ENCODE measurements around the gene VLDLR.

The VLDLR gene

DNA sequence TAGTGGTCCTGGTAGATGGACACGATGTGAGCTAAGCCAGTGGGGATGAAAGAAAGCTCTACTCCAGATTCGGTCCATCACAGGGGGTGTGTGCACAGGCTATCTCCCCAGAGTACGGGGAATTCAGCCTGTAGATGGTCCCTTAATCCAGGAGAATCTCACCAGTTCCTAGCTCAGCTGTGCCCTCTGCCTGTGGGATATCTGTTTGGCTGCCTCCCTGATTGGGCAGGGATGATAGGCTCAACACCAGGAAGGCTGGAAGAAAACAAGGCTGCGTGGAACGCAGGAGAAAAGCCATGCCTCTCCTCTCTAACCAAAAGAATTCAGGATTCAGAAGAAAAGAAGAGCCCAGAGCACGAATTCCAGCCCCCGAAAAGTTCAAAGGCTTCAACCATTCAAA, 40.9 kb downstream of the VLDLR start:
- no peak for DNase-seq (ENCODE audit: low read depth in 3 of 3, low spot score in 1 of 3)

DNA sequence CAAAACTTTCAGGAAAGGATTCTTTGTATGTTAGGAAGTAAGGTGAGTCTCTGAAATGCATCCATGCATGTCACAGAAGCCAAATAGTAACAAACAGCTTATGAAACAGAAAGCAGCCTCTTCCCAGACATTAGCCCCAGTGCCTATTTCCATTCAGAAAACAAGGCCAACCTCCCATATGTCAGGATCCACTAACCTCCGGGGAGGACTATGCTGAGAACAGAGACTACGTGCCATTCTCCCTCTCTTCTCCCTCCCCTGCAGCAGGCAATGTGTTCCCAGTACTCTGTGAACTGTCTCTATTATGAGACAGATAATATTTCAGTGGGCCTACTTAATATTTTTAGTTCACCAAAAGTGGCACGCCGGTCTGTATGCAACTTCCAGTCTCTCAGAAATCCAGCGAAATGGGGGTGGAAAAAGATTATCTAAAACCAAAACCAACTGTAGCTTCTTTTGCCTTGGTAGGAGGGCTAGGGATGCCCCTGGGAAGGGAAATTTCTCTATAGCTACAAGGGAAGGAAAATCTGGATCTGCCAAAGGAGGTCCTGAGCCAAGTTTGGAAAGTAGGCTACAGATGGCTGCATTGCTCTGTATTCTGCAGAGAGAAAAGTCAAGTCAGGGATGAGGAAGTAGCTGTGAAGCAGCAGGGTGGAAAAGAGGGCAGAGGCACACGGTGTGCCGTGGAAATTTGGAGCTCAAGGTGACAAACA, 42.0 kb downstream of the VLDLR start:
- no peak for DNase-seq (ENCODE audit: low read depth in 3 of 3, low spot score in 1 of 3)

DNA sequence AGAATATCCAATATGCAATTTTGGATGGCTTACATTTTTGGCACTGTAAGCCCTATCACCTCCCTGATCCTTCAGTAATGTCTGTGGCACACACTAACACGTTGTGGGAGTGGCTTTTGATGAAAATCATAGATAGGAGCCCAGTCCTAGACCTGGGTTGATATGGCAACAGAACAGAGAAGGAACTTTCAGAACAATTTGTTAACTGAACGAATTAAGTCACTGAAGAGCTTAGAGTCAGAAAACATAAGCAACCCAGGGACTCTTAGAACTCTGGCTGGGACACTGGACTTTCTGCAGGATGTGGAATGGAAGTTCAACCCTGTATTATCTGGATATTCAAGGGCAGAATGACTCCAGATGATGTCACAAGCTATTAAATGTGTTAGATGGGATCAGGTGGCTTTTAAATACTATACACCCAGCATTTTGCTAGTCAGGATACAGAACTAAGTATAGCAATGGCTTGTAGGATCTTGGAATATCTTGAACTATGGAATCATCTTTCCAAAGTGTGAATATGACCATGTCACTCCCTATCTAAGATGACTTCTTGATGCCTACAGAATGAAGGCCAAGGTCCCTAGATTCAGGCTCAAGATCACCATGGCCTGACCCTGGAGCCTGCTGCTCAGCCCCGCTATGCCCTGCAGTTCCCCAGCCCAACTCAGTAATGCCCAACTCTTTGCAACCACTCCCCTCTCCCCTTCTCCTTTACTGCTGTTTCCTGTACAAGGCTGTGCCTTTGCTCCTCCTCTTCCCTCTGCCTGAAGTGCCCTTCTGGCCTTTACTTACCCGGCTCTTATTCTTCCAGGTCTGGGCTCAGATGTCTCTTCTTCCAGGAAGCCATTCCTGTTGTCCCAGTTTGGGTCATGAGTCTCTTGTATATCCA, 42.8 kb downstream of the VLDLR start:
- no peak for DNase-seq (ENCODE audit: low read depth in 3 of 3, low spot score in 1 of 3)

DNA sequence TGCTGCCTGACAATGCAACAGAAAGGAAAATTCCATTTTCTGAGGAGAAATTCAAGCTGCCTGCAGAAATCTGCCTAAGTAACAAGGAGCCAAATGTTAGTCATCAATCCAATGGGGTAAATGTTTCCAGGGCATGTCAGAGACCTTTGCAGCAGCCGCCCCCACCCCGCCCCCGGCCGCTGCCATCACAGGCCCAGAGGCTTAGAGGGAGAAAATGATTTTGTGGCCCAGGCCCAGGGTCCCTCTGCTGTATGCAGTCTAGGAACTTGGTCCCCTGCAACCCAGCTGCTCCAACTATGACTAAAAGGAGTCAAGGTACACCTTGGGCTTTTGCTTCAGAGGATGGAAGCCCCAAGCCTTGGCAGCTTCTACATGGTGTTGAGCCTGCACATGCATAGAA, 45.0 kb downstream of the VLDLR start:
- DNase-seq (ENCODE audit: low read depth in 3 of 3, low spot score in 1 of 3), result no peak

DNA sequence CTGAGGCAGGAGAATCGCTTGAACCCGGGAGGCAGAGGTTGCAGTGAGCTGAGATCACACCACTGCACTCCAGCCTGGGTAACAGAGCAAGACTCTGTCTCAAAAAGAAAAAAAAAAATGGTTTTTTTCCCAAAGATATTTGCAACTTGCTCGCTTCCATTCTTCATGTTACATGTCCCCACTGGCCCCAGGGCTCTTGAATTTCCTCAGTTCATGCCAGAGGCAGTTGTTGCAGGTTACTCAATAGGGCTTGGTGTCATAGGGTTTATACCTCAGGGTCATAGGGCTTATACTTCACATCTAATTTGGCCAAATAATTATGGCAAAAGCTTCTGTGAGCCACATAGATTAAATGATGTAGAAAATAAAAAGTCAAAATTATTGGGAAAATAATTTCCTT, 51.6 kb downstream of the VLDLR start:
- DNase-seq (ENCODE audit: low read depth in 3 of 3, low spot score in 1 of 3), result no peak

DNA sequence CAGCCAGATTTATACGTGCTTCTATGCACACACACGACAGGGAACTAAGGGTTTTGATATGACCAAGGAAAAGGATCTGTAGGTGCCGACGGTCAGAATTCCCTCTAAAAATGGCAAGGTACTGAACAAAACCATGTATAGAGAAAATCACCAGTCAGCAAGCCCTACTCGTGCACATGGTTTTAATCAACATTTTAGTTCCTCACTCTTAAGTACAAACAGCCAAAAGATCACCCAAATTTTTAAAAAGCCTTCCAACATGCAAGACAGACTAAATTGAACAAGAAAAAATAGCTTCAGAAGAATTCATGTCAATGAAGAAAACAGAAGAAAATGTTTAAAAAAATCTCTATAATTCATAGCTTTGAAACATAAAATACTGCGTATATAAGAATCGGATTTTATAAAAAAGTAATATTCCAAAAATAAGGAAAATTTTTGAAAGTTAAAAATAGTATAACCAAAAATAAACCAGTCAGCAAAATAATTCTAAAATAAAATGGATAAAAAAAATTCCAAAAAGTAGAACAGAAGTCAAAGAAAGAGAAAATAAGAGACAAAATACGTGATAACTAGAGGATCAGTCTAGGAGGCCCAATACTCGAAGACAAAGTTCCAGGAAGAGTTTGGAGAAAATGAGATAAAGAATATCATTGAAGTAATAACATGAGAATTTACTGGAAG, 52.7 kb downstream of the VLDLR start:
- no peak for DNase-seq (ENCODE audit: low read depth in 3 of 3, low spot score in 1 of 3)

DNA sequence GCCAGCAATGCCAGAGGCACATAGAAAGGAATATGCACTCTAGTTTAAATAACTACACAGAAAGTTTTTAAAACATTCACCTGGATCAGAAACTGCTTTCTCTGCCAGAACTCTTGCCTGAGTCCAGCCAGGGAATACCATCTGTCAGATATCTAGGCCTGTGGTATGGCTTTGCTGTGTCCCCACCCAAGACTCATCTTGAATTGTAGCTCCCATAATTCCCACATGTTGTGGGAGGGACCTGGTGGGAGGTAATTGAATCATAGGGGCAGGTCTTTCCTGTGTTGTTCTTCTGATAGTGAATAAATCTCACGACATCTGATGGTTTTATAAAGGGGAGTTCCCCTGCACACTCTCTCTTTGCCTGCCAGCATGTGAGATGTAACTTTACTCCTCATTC, 54.2 kb downstream of the VLDLR start:
- no peak for DNase-seq (ENCODE audit: low read depth in 3 of 3, low spot score in 1 of 3)

DNA sequence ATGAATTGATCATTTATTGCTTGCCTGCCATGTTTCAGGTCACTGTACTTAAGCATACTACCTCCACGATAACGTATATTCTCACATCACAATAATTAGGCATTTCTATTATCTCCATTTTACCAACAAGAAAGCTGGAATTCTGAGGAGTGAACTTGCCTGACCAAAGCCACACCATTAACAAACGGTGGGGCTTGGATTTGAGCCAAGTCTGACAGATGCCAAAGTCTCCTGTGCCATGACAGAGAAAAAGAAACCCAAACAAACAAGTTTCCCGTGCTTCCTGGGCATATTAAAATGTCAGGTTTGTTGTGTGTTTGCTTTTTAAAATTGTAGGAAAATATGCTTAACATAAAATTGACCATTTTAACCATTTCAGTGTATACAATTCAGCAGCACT, 54.9 kb downstream of the VLDLR start:
- no peak for DNase-seq (ENCODE audit: low read depth in 3 of 3, low spot score in 1 of 3)

DNA sequence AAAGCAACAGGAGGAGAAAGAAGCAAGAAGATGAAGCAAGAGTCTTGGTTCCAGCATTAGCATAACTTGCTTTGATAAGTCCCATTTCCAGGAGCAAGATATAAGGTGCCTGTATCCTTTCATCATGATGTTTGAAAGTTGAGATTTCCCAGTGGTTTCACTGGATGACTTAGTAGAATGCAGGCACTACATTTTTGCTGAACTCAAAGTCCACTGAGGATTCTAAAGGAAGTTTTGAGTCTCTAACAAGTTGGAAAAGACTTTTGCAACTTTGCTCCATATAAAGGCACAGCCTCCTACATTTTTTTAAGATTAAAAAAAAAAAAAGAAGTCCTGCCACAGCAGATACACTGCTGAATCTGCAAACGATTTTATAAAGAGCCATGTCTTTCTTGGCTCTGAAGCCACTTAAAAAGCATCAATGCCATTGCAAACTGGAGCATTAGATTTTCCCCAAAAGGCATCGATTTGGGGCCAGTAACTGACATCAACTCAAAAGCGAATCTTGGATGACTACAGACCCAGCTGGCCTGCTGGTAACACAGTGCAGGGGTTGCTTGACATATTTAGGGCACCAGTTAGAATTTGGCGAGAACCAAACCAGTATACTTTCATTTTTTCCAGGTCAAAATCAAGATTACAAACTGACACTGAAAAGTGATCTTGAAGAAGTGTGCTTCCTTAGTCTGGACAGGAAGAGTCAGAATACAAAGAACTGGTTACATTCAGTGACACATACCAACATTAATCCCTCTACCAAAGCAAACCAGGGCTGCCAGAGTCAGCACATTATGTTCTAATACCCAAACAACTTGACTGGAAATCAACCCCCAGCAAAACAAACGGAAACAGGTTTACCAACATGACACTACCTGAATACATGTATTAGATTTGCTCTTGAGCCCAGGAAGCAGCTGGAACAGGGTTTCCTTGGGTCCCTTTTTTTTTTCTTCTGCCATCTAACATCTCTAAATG, 56.6 kb downstream of the VLDLR start:
- no peak for DNase-seq (ENCODE audit: low read depth in 3 of 3, low spot score in 1 of 3)

DNA sequence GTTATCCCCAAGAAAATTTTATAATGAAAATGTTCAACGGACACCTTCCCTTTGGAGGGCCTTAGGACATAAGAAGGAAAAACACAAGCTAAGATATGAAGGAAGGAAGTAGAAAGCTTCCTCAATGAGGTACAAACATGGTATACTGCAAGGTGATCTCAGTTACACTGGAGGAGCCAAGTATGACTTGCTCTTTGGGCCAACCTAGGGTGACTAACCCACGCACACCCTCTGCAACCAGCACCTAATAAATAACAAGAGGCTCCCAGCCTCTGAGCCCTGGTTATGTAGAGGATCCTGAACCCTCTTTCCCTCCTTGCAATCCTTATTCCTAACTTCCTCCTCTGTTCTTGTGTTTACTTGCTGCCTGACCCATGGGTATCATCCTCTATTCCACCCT, 57.4 kb downstream of the VLDLR start:
- no peak for DNase-seq (ENCODE audit: low read depth in 3 of 3, low spot score in 1 of 3)

DNA sequence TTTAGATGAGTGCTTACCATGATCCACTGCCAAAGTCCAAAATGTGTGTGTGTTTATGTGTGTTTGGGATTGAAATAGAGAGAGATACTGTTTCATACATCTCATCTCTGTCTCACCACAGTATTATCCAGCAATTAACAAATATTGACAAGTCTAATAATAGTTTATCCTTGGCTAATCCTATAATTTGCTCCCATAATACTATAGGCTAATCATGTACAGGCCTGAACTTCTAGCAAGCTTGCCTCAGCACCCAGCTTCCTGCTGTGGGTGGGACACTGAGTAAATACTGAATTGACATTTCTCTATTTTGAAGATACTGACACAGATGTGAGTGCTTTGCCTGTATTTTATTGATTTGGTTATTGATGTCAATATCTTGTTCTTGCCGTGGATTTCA, 60.4 kb downstream of the VLDLR start:
- DNase-seq (ENCODE audit: low read depth in 3 of 3, low spot score in 1 of 3), result no peak

DNA sequence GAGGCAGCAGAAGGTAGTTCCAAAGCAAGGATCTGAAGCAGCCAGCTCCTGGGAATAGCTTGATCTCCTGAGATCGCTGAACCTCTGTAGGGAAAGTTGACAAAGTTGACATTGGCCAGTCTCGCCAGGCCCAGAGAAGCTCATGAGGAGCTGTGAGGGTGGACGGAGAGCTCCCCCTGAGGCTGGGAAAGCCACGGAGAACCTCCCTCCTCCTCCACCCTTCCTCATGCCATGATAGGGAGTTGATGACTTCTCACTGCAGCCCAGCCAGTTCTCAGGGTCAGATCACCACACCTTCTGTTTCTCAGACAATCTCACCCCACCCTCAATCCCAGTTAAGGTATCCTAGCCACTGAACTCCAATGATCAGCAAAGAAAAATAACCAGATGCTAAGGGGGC, 65.3 kb downstream of the VLDLR start:
- DNase-seq (ENCODE audit: low read depth in 3 of 3, low spot score in 1 of 3), result no peak

DNA sequence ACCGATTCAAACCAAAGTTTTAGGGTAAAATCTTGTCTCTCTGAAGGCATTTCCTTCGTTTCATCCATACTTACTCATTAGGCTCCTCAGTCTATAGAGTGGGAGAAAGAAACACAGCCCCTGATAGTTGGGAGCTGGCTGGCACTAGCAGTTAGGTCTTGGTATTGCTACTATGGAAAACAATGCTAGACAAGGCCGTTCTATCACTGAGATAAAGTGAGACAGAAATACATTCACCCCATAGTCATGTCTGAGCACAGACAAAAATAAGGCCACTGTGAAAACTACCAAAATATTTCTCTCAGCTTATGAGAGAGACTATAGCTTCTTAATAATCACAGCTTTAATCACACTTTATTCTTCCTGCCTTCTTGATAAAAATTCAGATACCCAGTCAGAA, 67.0 kb downstream of the VLDLR start:
- DNase-seq (ENCODE audit: low read depth in 3 of 3, low spot score in 1 of 3), result no peak

DNA sequence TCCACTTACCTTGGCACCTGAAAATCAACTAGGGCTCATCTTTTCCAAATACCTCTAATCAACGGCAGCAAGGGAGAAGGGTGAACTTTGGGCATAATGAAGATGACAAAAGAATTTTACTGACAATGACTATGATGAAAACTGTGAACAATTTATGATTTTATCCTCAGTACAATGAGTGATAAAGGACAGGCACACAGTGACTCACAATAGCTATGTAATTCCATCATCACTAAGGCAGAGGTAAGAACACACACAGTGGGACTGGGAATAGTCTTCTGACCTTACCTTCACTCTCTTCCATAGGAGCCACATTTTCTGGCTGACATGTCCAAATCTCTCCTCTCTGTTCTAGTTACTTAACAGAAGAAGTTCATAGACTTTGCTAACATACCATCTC, 69.6 kb downstream of the VLDLR start:
- DNase-seq (ENCODE audit: low read depth in 3 of 3, low spot score in 1 of 3), result no peak

DNA sequence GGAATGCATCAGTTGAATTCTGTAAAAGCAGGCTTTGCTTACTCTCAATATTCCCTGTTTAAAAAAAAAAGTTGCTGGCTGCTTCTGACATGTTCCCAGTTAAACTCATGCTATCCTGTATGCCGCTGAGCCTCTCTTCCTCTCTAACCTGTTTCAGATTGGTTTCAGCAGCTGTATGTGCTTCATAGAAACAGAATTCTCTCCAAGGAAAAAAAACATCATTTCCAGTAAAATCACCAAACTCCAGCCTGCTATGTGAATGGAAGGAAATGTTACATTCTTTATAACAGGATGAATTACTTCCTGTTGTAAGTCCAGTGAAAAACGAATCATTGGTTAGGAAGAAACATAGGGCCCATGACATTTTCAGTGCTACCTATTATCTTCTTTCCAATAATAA, 70.0 kb downstream of the VLDLR start:
- no peak for DNase-seq (ENCODE audit: low read depth in 3 of 3, low spot score in 1 of 3)

DNA sequence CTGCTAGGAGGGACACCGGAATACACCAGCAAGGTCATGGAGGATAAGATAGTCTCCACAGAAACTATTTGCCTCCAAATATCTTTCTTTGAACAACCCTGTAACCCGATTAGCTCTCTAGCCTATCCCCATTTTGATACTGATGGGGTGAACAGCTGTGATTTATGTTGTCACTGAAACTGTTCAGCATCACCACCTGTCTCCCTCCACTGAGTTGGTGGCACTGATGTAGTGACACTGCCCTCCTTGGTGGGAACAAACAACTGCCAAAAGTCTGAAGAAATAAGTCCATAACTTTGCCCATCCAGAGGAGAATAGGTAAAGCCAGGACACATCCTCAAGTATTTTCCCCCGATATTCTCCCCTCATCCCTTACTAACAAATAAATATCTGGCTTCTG, 71.5 kb downstream of the VLDLR start:
- no peak for DNase-seq (ENCODE audit: low read depth in 3 of 3, low spot score in 1 of 3)

DNA sequence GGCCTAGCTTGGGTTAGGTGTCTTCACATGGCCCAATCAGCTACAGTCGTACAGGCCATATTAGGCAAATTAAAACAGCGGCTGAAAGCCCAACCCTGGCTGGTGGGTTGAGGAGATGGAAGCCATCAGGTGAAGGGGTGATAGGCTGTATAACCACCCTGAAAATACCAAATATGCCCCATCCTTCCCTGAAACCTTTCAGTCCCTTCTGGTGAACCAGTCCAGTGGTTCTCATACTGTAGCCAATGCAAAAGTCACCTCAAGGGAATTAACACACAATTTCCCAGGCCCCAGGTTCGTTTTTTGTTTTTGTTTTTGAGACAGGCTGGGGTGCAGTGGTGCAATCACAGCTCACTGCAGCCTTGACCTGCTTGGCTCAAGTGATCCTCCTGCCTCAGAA, 75.9 kb downstream of the VLDLR start:
- DNase-seq (ENCODE audit: low read depth in 3 of 3, low spot score in 1 of 3), result no peak

DNA sequence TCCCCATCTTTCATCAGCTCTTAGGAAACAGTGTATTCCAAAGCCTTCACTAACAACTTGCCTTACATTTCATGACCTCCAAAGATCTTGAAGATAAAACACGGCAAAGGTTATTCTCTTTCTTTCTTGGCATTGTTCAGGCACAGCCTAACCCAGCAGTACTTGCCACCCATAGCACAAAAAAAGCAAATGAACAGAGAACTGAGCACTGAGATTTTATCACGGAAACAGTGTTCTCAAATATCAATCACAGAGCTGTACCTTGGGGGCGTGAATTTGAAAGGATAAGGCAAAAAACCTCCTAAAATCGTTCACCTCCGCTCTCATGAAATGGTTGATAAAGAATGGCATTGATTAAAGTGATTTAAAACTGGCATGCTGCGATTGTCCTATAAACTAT, 78.8 kb downstream of the VLDLR start:
- no peak for DNase-seq (ENCODE audit: low read depth in 3 of 3, low spot score in 1 of 3)

DNA sequence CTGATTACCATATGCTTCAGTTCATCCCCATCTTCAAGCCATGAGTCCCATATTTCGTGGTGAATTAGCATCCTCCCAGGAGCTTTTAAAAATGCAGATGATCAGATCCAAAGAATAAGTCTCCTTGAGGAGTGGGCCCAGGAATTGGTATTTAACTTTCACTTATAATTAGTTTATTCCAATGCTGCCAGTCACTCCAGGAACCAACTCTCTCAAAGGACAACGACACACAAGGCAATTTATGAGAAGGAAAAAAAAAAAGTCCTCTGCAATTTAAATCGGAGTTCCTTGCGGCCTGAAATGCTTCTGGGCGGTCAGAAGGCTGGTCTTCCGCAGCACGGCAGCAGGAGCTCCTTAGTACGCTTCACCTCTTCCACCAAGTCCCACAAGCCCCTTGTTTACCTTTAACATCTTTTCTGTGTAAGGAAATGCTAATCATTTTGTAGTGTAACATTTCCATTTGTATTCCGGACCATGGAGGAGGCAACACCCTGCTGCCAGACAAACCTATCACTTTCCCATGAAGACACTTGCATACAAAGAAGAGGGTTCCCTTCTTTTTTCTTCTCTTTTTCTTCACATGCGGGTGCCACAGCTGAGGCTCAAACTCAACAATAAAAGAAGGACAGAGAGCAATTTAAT, 79.4 kb downstream of the VLDLR start:
- no peak for DNase-seq (ENCODE audit: low read depth in 3 of 3, low spot score in 1 of 3)

DNA sequence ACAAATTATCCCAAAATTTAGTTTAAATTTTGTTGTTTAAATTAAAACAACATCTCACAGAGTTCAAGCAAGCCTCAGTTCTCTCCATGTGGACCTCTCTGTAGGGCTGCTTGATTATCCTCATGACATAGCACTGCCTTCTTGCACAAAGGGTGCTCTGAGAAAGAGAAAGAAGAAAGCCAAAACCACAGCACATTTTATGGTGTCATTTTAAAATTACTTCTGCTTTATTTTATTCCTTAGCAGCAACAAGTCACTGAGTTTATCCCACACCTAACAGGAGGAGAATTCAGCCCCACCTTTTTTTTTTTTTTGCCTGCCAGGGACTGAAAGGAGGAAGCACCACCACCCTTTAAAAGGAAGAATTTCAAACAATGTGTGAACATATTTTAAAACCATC, 82.9 kb downstream of the VLDLR start:
- DNase-seq (ENCODE audit: low read depth in 3 of 3, low spot score in 1 of 3), result no peak

Data from stimulated activated CD4-positive, alpha-beta T cell treated with anti-CD3 and anti-CD28 coated beads, TNF-alpha, amount 100 ng/mL, for 1 hour (primary cell).